Muscle of leg (tissue), 11 donors: Measurements from ENCODE around the gene PHKB. TPM values are rescaled to one million over a fixed set of nuclear protein-coding genes. Genes with fewer than 3 reads are reported as not detected.
"Not testable (repeated sequence)": the region's sequence is repeated elsewhere in the genome, so short reads cannot be mapped to it uniquely, and the experiment has no call there.

Experiments used
- DNase-seq: peaks from one replicate; pipeline ENCODE4 v3.0.0; 2013
- H3K27ac ChIP-seq: one replicate; pipeline ENCODE4 v1.5.1; 2013; ENCODE audit warnings: mild to moderate bottlenecking, low read length, control low read depth
- H3K27me3 ChIP-seq: one replicate; pipeline ENCODE4 v1.6.1; 2013; ENCODE audit warnings: low read length; ENCODE audit not compliant: control insufficient read depth, insufficient read depth
- H3K36me3 ChIP-seq: one replicate; pipeline ENCODE4 v1.6.1; 2013; ENCODE audit warnings: low read length; ENCODE audit not compliant: control insufficient read depth, insufficient read depth
- H3K4me1 ChIP-seq: one replicate; pipeline ENCODE4 v1.6.1; 2013; ENCODE audit warnings: low read length; ENCODE audit not compliant: control insufficient read depth, insufficient read depth
- H3K4me3 ChIP-seq: one replicate; pipeline ENCODE4 v1.5.1; 2013; ENCODE audit warnings: low read length, control low read depth
- H3K9me3 ChIP-seq: replicated peaks from 2 replicates; pipeline ENCODE4 v1.6.1; 2013; ENCODE audit warnings: low read depth, low read length; ENCODE audit not compliant: control insufficient read depth
- WGBS: methylation state at CpG from one replicate; pipeline ENCODE4 v1.1.5; 2013; ENCODE audit warnings: missing lambda C conversion rate; ENCODE audit not compliant: insufficient coverage; 5-methylcytosine and 5-hydroxymethylcytosine counted together
- polyA plus RNA-seq, 8 donors: library from polyadenylated mRNA; unstranded; fragments of 120-200 nt; gene quantifications; one replicate each; pipeline versions ENCODE4 v1.2.1 to v1.2.3, GENCODE V29; 2013; ENCODE audit warnings: inconsistent platforms in 1 of 8, low replicate concordance in 1 of 8; ENCODE audit not compliant: insufficient read length in 8 of 8, insufficient read depth in 1 of 8
- total RNA-seq: library from RNA; stranded (reverse); fragments of 120-200 nt; gene quantifications from one replicate; pipeline ENCODE4 v1.2.4, GENCODE V29; 2013

Gene PHKB
- total and polyA plus RNA-seq, 9 donors = 41.7 to 57.8 (median 51.4) TPM

- DNase-seq = no peak
- Histone ChIP-seq H3K9me3 (no peaks in the 10 kb centered on the region), H3K4me1 (peaks cover 3% of the 10 kb centered on the region), H3K27me3 (no peaks in the 10 kb centered on the region), H3K4me3 (no peak overlapping the region), H3K36me3 (peaks cover 10% of the 10 kb centered on the region), H3K27ac (no peak overlapping the region)
- no CpG with 5 or more reads among the region's 2 CpGs for WGBS
Measured at GRCh38 chr16:47467501-47467900, 6.4 kb downstream of the PHKB start.

- not testable (repeated sequence) for H3K4me1 ChIP-seq, H3K4me3 ChIP-seq, H3K27ac ChIP-seq
Measured at GRCh38 chr16:47468070-47468689, 7.0 kb downstream of the PHKB start.

GRCh38 chr16:47469227-47469626, 8.1 kb downstream of the PHKB start:
- Histone ChIP-seq H3K9me3 (no peaks in the 10 kb centered on the region), H3K36me3 (peaks cover 7% of the 10 kb centered on the region), H3K27me3 (no peaks in the 10 kb centered on the region), H3K4me3 (no peak overlapping the region), H3K4me1 (peaks cover 2% of the 10 kb centered on the region), H3K27ac (no peak overlapping the region)
- peak; percentile 27 for DNase-seq
- no CpG with 5 or more reads among the region's 1 CpG for WGBS

More at GRCh38 chr16:47468070-47468689, 7.0 kb downstream of the PHKB start:
- H3K27me3 ChIP-seq, DNase-seq, H3K9me3 ChIP-seq: not testable (repeated sequence)
- peaks cover 10% of the 10 kb centered on the region for H3K36me3 ChIP-seq
- no CpG with 5 or more reads among the region's 7 CpGs for WGBS

GRCh38 chr16:47470211-47470610, 9.1 kb downstream of the PHKB start:
- H3K36me3 ChIP-seq = peaks cover 2% of the 10 kb centered on the region
- H3K27me3 ChIP-seq = no peaks in the 10 kb centered on the region
- DNase-seq = no peak
- H3K9me3 ChIP-seq = no peaks in the 10 kb centered on the region
- 60% methylated on average over 1 of the region's 7 CpGs for WGBS
- no peak overlapping the region for H3K27ac ChIP-seq
- no peak overlapping the region for H3K4me3 ChIP-seq
- no peaks in the 10 kb centered on the region for H3K4me1 ChIP-seq

- WGBS = no CpG with 5 or more reads among the region's 1 CpG
- DNase-seq = no peak
- no peak overlapping the region for H3K4me3 ChIP-seq
- no peaks in the 10 kb centered on the region for H3K9me3 ChIP-seq
- H3K36me3 ChIP-seq = peaks cover 2% of the 10 kb centered on the region
- H3K27me3 ChIP-seq = no peaks in the 10 kb centered on the region
- no peak overlapping the region for H3K27ac ChIP-seq
- no peaks in the 10 kb centered on the region for H3K4me1 ChIP-seq
Measured at GRCh38 chr16:47470810-47471209, 9.7 kb downstream of the PHKB start.

- not testable (repeated sequence) for H3K27me3 ChIP-seq, H3K36me3 ChIP-seq, H3K4me3 ChIP-seq, DNase-seq, H3K9me3 ChIP-seq, H3K27ac ChIP-seq, H3K4me1 ChIP-seq
- no CpG with 5 or more reads among the region's 2 CpGs for WGBS
Measured at GRCh38 chr16:47473004-47473403, 11.9 kb downstream of the PHKB start.

- H3K27ac ChIP-seq = no peak overlapping the region
- no peaks in the 10 kb centered on the region for H3K9me3 ChIP-seq
- no peaks in the 10 kb centered on the region for H3K27me3 ChIP-seq
- no peak for DNase-seq
- H3K4me3 ChIP-seq = no peak overlapping the region
- H3K4me1 ChIP-seq = no peaks in the 10 kb centered on the region
- WGBS = no CpG with 5 or more reads among the region's 3 CpGs
- H3K36me3 ChIP-seq = no peaks in the 10 kb centered on the region
Measured at GRCh38 chr16:47473792-47474191, 12.7 kb downstream of the PHKB start.

- Histone ChIP-seq H3K27ac (no peak overlapping the region), H3K9me3 (no peaks in the 10 kb centered on the region), H3K27me3 (no peaks in the 10 kb centered on the region), H3K36me3 (no peaks in the 10 kb centered on the region), H3K4me1 (no peaks in the 10 kb centered on the region), H3K4me3 (no peak overlapping the region)
- no peak for DNase-seq
- 100% methylated on average over 1 of the region's 1 CpG for WGBS
Measured at GRCh38 chr16:47475786-47476185, 14.7 kb downstream of the PHKB start.

- H3K27me3 ChIP-seq = no peaks in the 10 kb centered on the region
- no peak overlapping the region for H3K27ac ChIP-seq
- no peak for DNase-seq
- no peaks in the 10 kb centered on the region for H3K4me1 ChIP-seq
- H3K9me3 ChIP-seq = no peaks in the 10 kb centered on the region
- H3K36me3 ChIP-seq = no peaks in the 10 kb centered on the region
- H3K4me3 ChIP-seq = no peak overlapping the region
Measured at GRCh38 chr16:47476654-47477345, 15.7 kb downstream of the PHKB start.

- Histone ChIP-seq H3K4me3 (no peak overlapping the region), H3K36me3 (no peaks in the 10 kb centered on the region), H3K9me3 (no peaks in the 10 kb centered on the region), H3K27me3 (no peaks in the 10 kb centered on the region), H3K27ac (no peak overlapping the region), H3K4me1 (no peaks in the 10 kb centered on the region)
- WGBS = no CpG with 5 or more reads among the region's 1 CpG
- DNase-seq = no peak
Measured at GRCh38 chr16:47477679-47478078, 16.5 kb downstream of the PHKB start.
